HEK293 (cell line): Measurements from ENCODE around the gene PLEKHG1.

ENCODE experiments used
- CTCF ChIA-PET: fragments of 350-600 bp; formaldehyde crosslinking; extraction: SDS; loops from one replicate; lab custom pipeline; 2021; ENCODE audit warnings: antibody characterized with exemption; lab: Yijun Ruan, JAX
- POLR2A ChIA-PET: fragments of 300-600 bp; formaldehyde crosslinking; extraction: SDS; loops from one replicate; lab custom pipeline; 2020; ENCODE audit warnings: antibody characterized with exemption, inconsistent platforms; lab: Yijun Ruan, JAX
- H3K27ac ChIP-seq: fragments of 200-500 bp; sonication (Bioruptor generic); 2 replicates; pipeline ENCODE4 v1.5.1; 2014; ENCODE audit warnings: low read depth, low read length, control low read depth, inconsistent platforms; ENCODE audit errors: extremely low read depth
- H3K36me3 ChIP-seq, 2 experiments: fragments of 200-500 bp in 1 of 2; sonication (Bioruptor generic) in 1 of 2; 1 replicate in 1 of 2; 2 replicates in 1 of 2; pipeline ENCODE4 v1.5.1; 2014 to 2017; ENCODE audit warnings: inconsistent platforms in 2 of 2, low read length in 2 of 2; ENCODE audit not compliant: control insufficient read depth in 2 of 2, insufficient read depth in 1 of 2
- H3K4me1 ChIP-seq: fragments of 200-500 bp; sonication (Bioruptor generic); 2 replicates; pipeline ENCODE4 v1.5.1; 2014; ENCODE audit warnings: mild to moderate bottlenecking, low read length, inconsistent platforms; ENCODE audit not compliant: control insufficient read depth, insufficient read depth
- H3K4me3 ChIP-seq: 2 replicates; pipeline ENCODE4 v1.5.1; 2011; ENCODE audit warnings: low read depth, mild to moderate bottlenecking, control low read depth, low read length, moderate library complexity
- H3K9me3 ChIP-seq: fragments of 200-500 bp; sonication (Bioruptor generic); 2 replicates; pipeline ENCODE4 v1.5.1; 2014; ENCODE audit warnings: low read depth, low read length, inconsistent platforms; ENCODE audit not compliant: control insufficient read depth, insufficient read depth
- FEZF1 ChIP-seq: fragments of 450-650 bp; formaldehyde crosslinking; IDR thresholded peaks from 2 replicates; pipeline ENCODE4 v1.5.1; 2016; ENCODE audit warnings: missing biosample characterization, missing genetic modification characterization
- HOXA7 ChIP-seq: sonication (generic); formaldehyde crosslinking; IDR thresholded peaks from 2 replicates; pipeline ENCODE4 v1.8.1; 2022; ENCODE audit warnings: missing genetic modification reagents, borderline replicate concordance
- KLF16 ChIP-seq: fragments of 450-650 bp; formaldehyde crosslinking; IDR thresholded peaks from 2 replicates; pipeline ENCODE4 v1.5.1; 2017; ENCODE audit warnings: missing biosample characterization, missing genetic modification characterization
- MYNN ChIP-seq: fragments of 450-650 bp; formaldehyde crosslinking; IDR thresholded peaks from 2 replicates; pipeline ENCODE4 v1.5.1; 2016; ENCODE audit warnings: missing biosample characterization, missing genetic modification characterization, borderline replicate concordance
- OSR2 ChIP-seq: fragments of 450-650 bp; formaldehyde crosslinking; IDR thresholded peaks from 2 replicates; pipeline ENCODE4 v1.5.1; 2016; ENCODE audit warnings: missing biosample characterization, missing genetic modification characterization
- PRDM1 ChIP-seq: fragments of 450-650 bp; formaldehyde crosslinking; IDR thresholded peaks from 2 replicates; pipeline ENCODE4; 2016; ENCODE audit warnings: missing biosample characterization, missing genetic modification characterization
- SP7 ChIP-seq: fragments of 450-650 bp; formaldehyde crosslinking; IDR thresholded peaks from 2 replicates; pipeline ENCODE4 v1.5.1; 2016; ENCODE audit warnings: missing biosample characterization, missing genetic modification characterization
- WT1 ChIP-seq: fragments of 450-650 bp; formaldehyde crosslinking; IDR thresholded peaks from 2 replicates; pipeline ENCODE4 v1.5.1; 2016; ENCODE audit warnings: missing biosample characterization, missing genetic modification characterization
- ZBTB1 ChIP-seq: fragments of 450-650 bp; formaldehyde crosslinking; IDR thresholded peaks from 2 replicates; pipeline ENCODE4 v1.5.1; 2016; ENCODE audit warnings: missing biosample characterization, missing genetic modification characterization
- ZBTB17 ChIP-seq: fragments of 450-650 bp; formaldehyde crosslinking; IDR thresholded peaks from 2 replicates; pipeline ENCODE4 v1.5.1; 2016; ENCODE audit warnings: missing biosample characterization, missing genetic modification characterization
- ZBTB20 ChIP-seq: fragments of 450-650 bp; formaldehyde crosslinking; IDR thresholded peaks from 2 replicates; pipeline ENCODE4 v1.5.1; 2016; ENCODE audit warnings: missing biosample characterization, missing genetic modification characterization
- ZBTB49 ChIP-seq: fragments of 450-650 bp; formaldehyde crosslinking; IDR thresholded peaks from 2 replicates; pipeline ENCODE4 v1.5.1; 2016; ENCODE audit warnings: missing biosample characterization, missing genetic modification characterization, low read depth
- ZEB2 ChIP-seq: fragments of 450-650 bp; formaldehyde crosslinking; IDR thresholded peaks from 2 replicates; pipeline ENCODE4 v1.5.1; 2016; ENCODE audit warnings: missing biosample characterization, missing genetic modification characterization
- ZFHX2 ChIP-seq: fragments of 450-650 bp; formaldehyde crosslinking; conservative IDR thresholded peaks from 2 replicates; pipeline ENCODE4 v1.5.1; 2016; ENCODE audit warnings: missing biosample characterization, missing genetic modification characterization
- ZNF114 ChIP-seq: fragments of 450-650 bp; formaldehyde crosslinking; IDR thresholded peaks from 2 replicates; pipeline ENCODE4 v1.5.0; 2017; ENCODE audit warnings: missing biosample characterization, missing genetic modification characterization
- ZNF155 ChIP-seq: fragments of 450-650 bp; formaldehyde crosslinking; IDR thresholded peaks from 2 replicates; pipeline ENCODE4 v1.5.1; 2016; ENCODE audit warnings: missing biosample characterization, missing genetic modification characterization
- ZNF184 ChIP-seq: fragments of 450-650 bp; IDR thresholded peaks from 2 replicates; pipeline ENCODE4 v1.5.1; 2018; ENCODE audit warnings: missing biosample characterization, mild to moderate bottlenecking, missing genetic modification characterization
- ZNF202 ChIP-seq: fragments of 450-650 bp; formaldehyde crosslinking; IDR thresholded peaks from 2 replicates; pipeline ENCODE4 v1.5.1; 2016; ENCODE audit warnings: missing biosample characterization, missing genetic modification characterization, borderline replicate concordance
- ZNF239 ChIP-seq: fragments of 450-650 bp; formaldehyde crosslinking; IDR thresholded peaks from 2 replicates; pipeline ENCODE4 v1.5.1; 2016; ENCODE audit warnings: missing biosample characterization, missing genetic modification characterization
- ZNF266 ChIP-seq: fragments of 450-650 bp; formaldehyde crosslinking; IDR thresholded peaks from 2 replicates; pipeline ENCODE4 v1.5.1; 2016; ENCODE audit warnings: missing biosample characterization, missing genetic modification characterization, low read depth
- ZNF335 ChIP-seq: fragments of 450-650 bp; formaldehyde crosslinking; conservative IDR thresholded peaks from 2 replicates; pipeline ENCODE4 v1.5.1; 2016; ENCODE audit warnings: missing biosample characterization, missing genetic modification characterization
- ZNF366 ChIP-seq: fragments of 450-650 bp; formaldehyde crosslinking; conservative IDR thresholded peaks from 2 replicates; pipeline ENCODE4 v1.5.1; 2016; ENCODE audit warnings: missing biosample characterization, missing genetic modification characterization
- ZNF626 ChIP-seq: fragments of 450-650 bp; sonication (Bioruptor Pico); formaldehyde crosslinking; IDR thresholded peaks from 2 replicates; pipeline ENCODE4 v1.5.1; 2018; ENCODE audit warnings: missing biosample characterization, missing genetic modification characterization, inconsistent platforms
- ZNF629 ChIP-seq: fragments of 450-650 bp; formaldehyde crosslinking; IDR thresholded peaks from 2 replicates; pipeline ENCODE4 v1.5.1; 2017; ENCODE audit warnings: missing biosample characterization, missing genetic modification characterization
- ZNF660 ChIP-seq: fragments of 450-650 bp; IDR thresholded peaks from 2 replicates; pipeline ENCODE4 v1.5.1; 2018; ENCODE audit warnings: missing biosample characterization, mild to moderate bottlenecking, missing genetic modification characterization
- TF ChIP-seq, protein P1 (sequence below): fragments of 450-650 bp; formaldehyde crosslinking; IDR thresholded peaks from 2 replicates; pipeline ENCODE4 v1.5.1; 2017; ENCODE audit warnings: missing biosample characterization, missing genetic modification characterization

PLEKHG1 gene

GRCh38 chr6:150641398-150642139 lies 41.9 kb downstream of the PLEKHG1 start (continued):
- TF ChIP-seq ZNF335 (tag by site-specific recombination) (peak; percentile 39; the same call in 1 of the 2 replicates), ZBTB1 (tag by site-specific recombination) (no peak), ZNF202 (no peak), ZNF626 (tag by site-specific recombination) (no peak), ZBTB49 (tag by site-specific recombination) (no peak)

DNA sequence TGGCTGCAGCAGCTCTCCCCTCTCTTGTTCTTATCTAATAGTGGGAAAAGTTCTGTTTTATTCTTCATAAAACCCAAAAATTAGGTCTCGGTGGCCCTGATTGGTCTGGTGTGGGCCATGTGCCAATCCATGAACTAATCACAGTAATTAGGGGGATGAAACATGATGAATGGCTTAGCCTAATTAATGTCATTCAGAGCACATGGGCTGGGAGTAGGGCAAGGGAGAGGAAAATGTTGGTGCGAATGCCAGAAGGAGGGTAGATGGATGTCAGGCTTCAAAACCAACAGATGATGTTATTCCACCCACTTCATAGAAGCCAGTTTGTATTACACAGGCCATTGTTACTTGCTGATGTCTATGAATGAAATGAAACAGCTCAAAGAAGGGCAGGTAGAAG lies 46.5 kb downstream of the PLEKHG1 start:
- H3K4me3 ChIP-seq = no peak overlapping the region
- no peaks in the 10 kb centered on the region for H3K9me3 ChIP-seq
- H3K4me1 ChIP-seq = peaks cover 33% of the 10 kb centered on the region
- H3K27ac ChIP-seq = 0 out of 2 replicates have a peak overlapping the region, but pooled peaks have one; percentile 7
- POLR2A ChIA-PET = no interaction called here
- CTCF ChIA-PET = no interaction called here
- H3K36me3 ChIP-seq = no peaks in the 10 kb centered on the region
- TF ChIP-seq ZBTB17 (tag by site-specific recombination) = peak; percentile 64
- TF ChIP-seq ZNF629 (tag by site-specific recombination) = peak; percentile 17; the same call in 1 of the 2 replicates
- TF ChIP-seq KLF16 (tag by site-specific recombination) = 0 out of 2 replicates have a peak, but pooled peaks have one; percentile 11
- TF ChIP-seq WT1 = peak; percentile 47; the same call in 1 of the 2 replicates
- no peak for TF ChIP-seq ZNF660 (tag by site-specific recombination)
- 0 out of 2 replicates have a peak, but pooled peaks have one; percentile 12 for TF ChIP-seq ZNF184 (tag by site-specific recombination)
- peak; percentile 47; the same call in 1 of the 2 replicates for TF ChIP-seq ZNF366 (tag by site-specific recombination)
- TF ChIP-seq ZNF114 (tag by site-specific recombination) = no peak
- peak; percentile 94 for TF ChIP-seq SP7 (tag by site-specific recombination)
- 0 out of 2 replicates have a peak, but pooled peaks have one; percentile 26 for TF ChIP-seq OSR2
- peak; percentile 32 for TF ChIP-seq ZFHX2 (tag by site-specific recombination)
- 0 out of 2 replicates have a peak, but pooled peaks have one; percentile 35 for TF ChIP-seq ZBTB20 (tag by site-specific recombination)
- no peak for TF ChIP-seq ZNF155 (tag by site-specific recombination)
- TF ChIP-seq, protein P1, sequence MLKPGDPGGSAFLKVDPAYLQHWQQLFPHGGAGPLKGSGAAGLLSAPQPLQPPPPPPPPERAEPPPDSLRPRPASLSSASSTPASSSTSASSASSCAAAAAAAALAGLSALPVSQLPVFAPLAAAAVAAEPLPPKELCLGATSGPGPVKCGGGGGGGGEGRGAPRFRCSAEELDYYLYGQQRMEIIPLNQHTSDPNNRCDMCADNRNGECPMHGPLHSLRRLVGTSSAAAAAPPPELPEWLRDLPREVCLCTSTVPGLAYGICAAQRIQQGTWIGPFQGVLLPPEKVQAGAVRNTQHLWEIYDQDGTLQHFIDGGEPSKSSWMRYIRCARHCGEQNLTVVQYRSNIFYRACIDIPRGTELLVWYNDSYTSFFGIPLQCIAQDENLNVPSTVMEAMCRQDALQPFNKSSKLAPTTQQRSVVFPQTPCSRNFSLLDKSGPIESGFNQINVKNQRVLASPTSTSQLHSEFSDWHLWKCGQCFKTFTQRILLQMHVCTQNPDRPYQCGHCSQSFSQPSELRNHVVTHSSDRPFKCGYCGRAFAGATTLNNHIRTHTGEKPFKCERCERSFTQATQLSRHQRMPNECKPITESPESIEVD = 0 out of 2 replicates have a peak, but pooled peaks have one; percentile 17

DNA sequence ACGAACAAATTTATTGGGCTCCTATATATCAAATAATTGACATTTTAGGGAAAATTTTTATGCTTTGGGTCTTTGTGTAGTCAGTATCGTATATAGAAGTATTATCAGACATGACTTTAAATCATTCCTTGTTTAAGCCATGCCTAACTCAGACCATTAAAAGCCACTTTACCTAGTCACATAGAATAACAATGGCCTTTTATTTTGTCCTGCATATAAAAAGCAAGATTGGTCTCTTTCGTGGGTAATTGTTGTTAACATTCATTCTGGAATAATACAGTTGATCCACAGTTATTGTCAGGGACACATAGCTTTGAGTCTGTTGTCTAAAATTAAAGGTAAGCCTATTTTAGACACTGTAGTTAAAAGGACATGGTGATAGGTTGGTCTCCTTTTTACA lies 47.4 kb downstream of the PLEKHG1 start:
- H3K4me3 ChIP-seq = no peak overlapping the region
- no peak overlapping the region for H3K27ac ChIP-seq
- peaks cover 24% of the 10 kb centered on the region for H3K4me1 ChIP-seq
- H3K36me3 ChIP-seq = no peaks in the 10 kb centered on the region
- POLR2A ChIA-PET = no interaction called here
- TF ChIP-seq PRDM1 (tag by site-specific recombination) = no peak
- no peak for TF ChIP-seq ZNF266 (tag by site-specific recombination)
- 0 out of 2 replicates have a peak, but pooled peaks have one; percentile 12 for TF ChIP-seq ZEB2 (tag by site-specific recombination)
- TF ChIP-seq ZNF239 (tag by site-specific recombination) = no peak
- TF ChIP-seq FEZF1 = peak; percentile 52
- TF ChIP-seq MYNN (tag by site-specific recombination) = peak; percentile 59; the same call in 1 of the 2 replicates
- TF ChIP-seq HOXA7 (CRISPR knock-in tag) = no peak
- TF ChIP-seq ZNF629 (tag by site-specific recombination) = no peak
- CTCF ChIA-PET = no interaction called here
- H3K9me3 ChIP-seq = no peaks in the 10 kb centered on the region
